Measurements from ENCODE around the gene UBN1.

The UBN1 gene

GRCh38 chr16:4830408-4830807, 16.9 kb upstream of the UBN1 start:
- no peaks in the 10 kb centered on the region for H3K9me3 ChIP-seq
- no peaks in the 10 kb centered on the region for H3K27me3 ChIP-seq (ENCODE audit: low read depth)
- H3K4me1 ChIP-seq = no peaks in the 10 kb centered on the region
- peaks cover 89% of the 10 kb centered on the region for H3K36me3 ChIP-seq (replicated peaks)
- no peak for DNase-seq (ENCODE audit: low spot score in 2 of 2)
- in situ Hi-C loops (cut with MboI; ENCODE audit: low sequenced_read_pairs) = no loop called here
- no peak overlapping the region for H3K4me3 ChIP-seq

DNA sequence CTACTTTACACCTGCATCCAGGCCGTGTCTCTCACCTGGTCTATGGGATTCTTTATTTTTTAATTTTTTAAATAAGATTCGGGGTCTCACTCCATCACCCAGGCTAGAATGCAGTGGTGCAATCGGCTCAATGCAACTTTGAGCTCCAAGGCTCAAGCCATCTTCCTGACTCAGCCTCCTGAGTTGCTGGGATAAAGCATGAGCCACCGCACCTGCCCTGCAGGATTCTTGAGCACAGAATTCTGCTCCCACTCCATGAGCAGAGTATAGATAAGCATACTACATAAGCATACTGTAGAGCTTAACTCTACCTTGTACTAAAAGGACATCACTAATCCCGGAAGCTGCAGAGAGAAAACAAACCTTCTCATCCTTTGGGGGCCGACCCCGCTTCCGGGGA, 15.7 kb upstream of the UBN1 start:
- H3K4me1 ChIP-seq = no peaks in the 10 kb centered on the region
- no peaks in the 10 kb centered on the region for H3K9me3 ChIP-seq
- peaks cover 88% of the 10 kb centered on the region for H3K36me3 ChIP-seq (replicated peaks)
- H3K27me3 ChIP-seq (ENCODE audit: low read depth) = no peaks in the 10 kb centered on the region
- H3K4me3 ChIP-seq = no peak overlapping the region
- in situ Hi-C loops (cut with MboI; ENCODE audit: low sequenced_read_pairs) = no loop called here
- no peak for DNase-seq (ENCODE audit: low spot score in 2 of 2)

DNA sequence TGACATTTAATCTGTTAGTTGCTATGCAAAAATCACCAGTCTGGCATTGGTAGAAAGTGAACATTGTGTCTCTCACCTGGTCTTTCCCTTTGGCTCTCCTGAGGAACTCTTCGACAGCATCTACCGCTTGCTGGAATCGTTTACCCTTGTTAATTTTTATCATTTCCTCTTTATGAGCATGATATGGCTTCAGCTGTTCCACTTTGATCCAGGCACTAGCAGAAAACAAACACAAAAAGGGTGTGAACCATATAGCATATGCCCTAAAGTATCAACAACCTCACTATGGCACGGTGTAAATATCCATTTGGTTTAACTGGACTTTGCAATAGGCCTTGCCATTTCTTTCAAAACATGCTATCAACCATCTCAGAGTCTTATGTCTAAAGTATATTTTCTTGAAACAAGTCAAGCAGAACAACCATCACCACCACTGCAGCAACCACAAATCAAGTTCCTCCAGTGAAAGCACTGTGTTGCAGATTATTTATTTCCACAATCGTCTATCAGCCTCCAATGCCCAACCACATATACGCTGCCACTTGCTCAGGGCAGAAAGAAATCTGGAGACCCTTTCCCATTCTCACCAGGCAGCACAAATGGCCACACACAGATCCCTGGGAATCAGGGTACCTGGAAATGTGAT, 14.5 kb upstream of the UBN1 start:
- Histone ChIP-seq H3K4me3 (no peak overlapping the region), H3K4me1 (no peaks in the 10 kb centered on the region), H3K27me3 (ENCODE audit: low read depth) (no peaks in the 10 kb centered on the region), H3K36me3 (replicated peaks) (peaks cover 79% of the 10 kb centered on the region), H3K9me3 (no peaks in the 10 kb centered on the region)
- no peak for DNase-seq (ENCODE audit: low spot score in 2 of 2)
- in situ Hi-C loops (cut with MboI; ENCODE audit: low sequenced_read_pairs) = no loop called here

DNA sequence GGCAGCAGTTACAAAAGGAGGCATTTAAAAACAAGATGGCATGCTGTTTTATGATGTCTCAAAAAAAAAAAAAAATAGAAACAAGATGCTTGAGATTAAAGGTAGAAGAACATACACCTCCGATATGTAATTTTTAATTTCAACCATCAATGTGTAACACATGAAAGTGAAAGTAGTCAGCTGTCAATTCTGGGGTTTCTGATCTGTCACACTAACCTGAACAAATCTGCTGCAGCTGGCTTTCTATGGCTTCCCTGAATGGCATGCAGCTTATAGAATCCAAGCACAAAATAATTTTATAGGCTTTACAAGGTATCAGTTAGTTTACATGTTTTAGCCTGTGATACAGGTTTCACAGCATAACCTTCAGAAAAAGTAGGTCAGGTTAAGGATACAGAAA, 13.7 kb upstream of the UBN1 start:
- no peak for DNase-seq (ENCODE audit: low spot score in 2 of 2)
- Histone ChIP-seq H3K4me1 (no peaks in the 10 kb centered on the region), H3K36me3 (replicated peaks) (peaks cover 78% of the 10 kb centered on the region), H3K27me3 (ENCODE audit: low read depth) (no peaks in the 10 kb centered on the region), H3K9me3 (no peaks in the 10 kb centered on the region), H3K4me3 (no peak overlapping the region)
- in situ Hi-C loops (cut with MboI; ENCODE audit: low sequenced_read_pairs) = no loop called here

GRCh38 chr16:4836727-4837126, 10.6 kb upstream of the UBN1 start:
- Histone ChIP-seq H3K36me3 (replicated peaks) (peaks cover 74% of the 10 kb centered on the region), H3K4me3 (no peak overlapping the region), H3K4me1 (no peaks in the 10 kb centered on the region), H3K9me3 (no peaks in the 10 kb centered on the region), H3K27me3 (ENCODE audit: low read depth) (no peaks in the 10 kb centered on the region)
- DNase-seq (ENCODE audit: low spot score in 2 of 2) = no peak
- in situ Hi-C loops (cut with MboI; ENCODE audit: low sequenced_read_pairs) = no loop called here

GRCh38 chr16:4837733-4838501, 9.4 kb upstream of the UBN1 start:
- H3K36me3 ChIP-seq (replicated peaks) = peaks cover 71% of the 10 kb centered on the region
- no peak overlapping the region for H3K4me3 ChIP-seq
- in situ Hi-C loops (cut with MboI; ENCODE audit: low sequenced_read_pairs) = no loop called here

DNA sequence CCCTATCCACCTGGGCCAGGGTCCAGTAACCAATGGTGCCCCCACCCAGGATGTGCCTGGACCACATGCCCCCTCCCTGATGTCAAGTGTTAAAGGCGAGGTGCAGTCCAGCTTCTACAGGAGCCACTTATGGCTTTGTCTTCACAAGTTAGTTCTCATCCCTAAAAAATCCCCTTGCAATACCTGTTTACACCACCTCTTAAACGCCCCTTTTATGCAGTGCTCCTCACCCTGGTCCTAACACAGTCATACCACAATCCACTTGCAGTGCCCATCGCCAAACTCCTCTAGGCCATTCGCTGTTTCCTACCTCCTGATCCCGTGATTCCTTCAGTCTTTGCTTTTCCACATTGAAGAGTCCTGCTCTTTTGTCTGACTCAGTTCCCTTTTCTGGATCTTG, 7.3 kb upstream of the UBN1 start:
- peaks cover 72% of the 10 kb centered on the region for H3K36me3 ChIP-seq (replicated peaks)
- H3K4me1 ChIP-seq = no peaks in the 10 kb centered on the region
- no peaks in the 10 kb centered on the region for H3K9me3 ChIP-seq
- no peaks in the 10 kb centered on the region for H3K27me3 ChIP-seq (ENCODE audit: low read depth)
- DNase-seq (ENCODE audit: low spot score in 2 of 2) = no peak
- in situ Hi-C loops (cut with MboI; ENCODE audit: low sequenced_read_pairs) = no loop called here
- no peak overlapping the region for H3K4me3 ChIP-seq

More at GRCh38 chr16:4837733-4838501, 9.4 kb upstream of the UBN1 start:
- no peaks in the 10 kb centered on the region for H3K4me1 ChIP-seq
- no peaks in the 10 kb centered on the region for H3K9me3 ChIP-seq
- no peak for DNase-seq (ENCODE audit: low spot score in 2 of 2)
- no peaks in the 10 kb centered on the region for H3K27me3 ChIP-seq (ENCODE audit: low read depth)

DNA sequence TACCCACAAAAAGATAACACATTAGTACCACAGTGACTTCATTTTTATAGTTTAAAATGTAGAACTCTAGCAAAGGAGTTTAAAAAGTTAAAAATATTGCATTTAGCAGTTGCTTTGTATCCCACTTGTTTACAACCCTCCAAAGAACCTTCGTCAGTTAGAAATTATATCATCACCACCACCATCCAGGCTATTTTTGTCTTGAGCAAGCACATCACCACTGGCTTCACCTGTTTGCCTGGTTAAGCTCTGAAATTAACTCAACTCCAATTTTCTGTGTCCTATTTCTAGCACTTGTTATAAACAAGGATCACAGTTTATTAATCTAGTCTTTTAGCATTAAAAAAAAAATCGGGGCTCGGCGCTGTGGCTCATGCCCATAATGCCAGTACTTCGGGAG, 6.3 kb upstream of the UBN1 start:
- DNase-seq (ENCODE audit: low spot score in 2 of 2) = no peak
- no peak overlapping the region for H3K4me3 ChIP-seq
- in situ Hi-C loops (cut with MboI; ENCODE audit: low sequenced_read_pairs) = no loop called here

GRCh38 chr16:4846503-4846900, 779 bp upstream of the UBN1 start:
- in situ Hi-C loops (cut with MboI; ENCODE audit: low sequenced_read_pairs) = no loop called here

More for the DNA sequence above, 6.3 kb upstream of the UBN1 start:
- peaks cover 5% of the 10 kb centered on the region for H3K4me1 ChIP-seq
- H3K9me3 ChIP-seq = no peaks in the 10 kb centered on the region
- peaks cover 68% of the 10 kb centered on the region for H3K36me3 ChIP-seq (replicated peaks)
- H3K27me3 ChIP-seq (ENCODE audit: low read depth) = no peaks in the 10 kb centered on the region

GRCh38 chr16:4847774-4848587, 700 bp downstream of the UBN1 start:
- DNase-seq (ENCODE audit: low spot score in 2 of 2) = peak in 1 of 2 experiments; percentile 47
- in situ Hi-C loops (cut with MboI; ENCODE audit: low sequenced_read_pairs) = no loop called here

More at GRCh38 chr16:4846503-4846900, 779 bp upstream of the UBN1 start:
- Histone ChIP-seq H3K4me1 (peaks cover 18% of the 10 kb centered on the region), H3K27me3 (ENCODE audit: low read depth) (no peaks in the 10 kb centered on the region), H3K36me3 (replicated peaks) (peaks cover 37% of the 10 kb centered on the region), H3K4me3 (peak overlapping the region; percentile 98), H3K9me3 (no peaks in the 10 kb centered on the region)
- peak; percentile 38 to 63 for DNase-seq (ENCODE audit: low spot score in 2 of 2)

GRCh38 chr16:4850211-4850610, 2.9 kb downstream of the UBN1 start:
- Histone ChIP-seq H3K4me3 (peak overlapping the region; percentile 3), H3K27me3 (ENCODE audit: low read depth) (no peaks in the 10 kb centered on the region), H3K36me3 (replicated peaks) (peaks cover 21% of the 10 kb centered on the region), H3K4me1 (peaks cover 27% of the 10 kb centered on the region), H3K9me3 (no peaks in the 10 kb centered on the region)
- in situ Hi-C loops (cut with MboI; ENCODE audit: low sequenced_read_pairs) = no loop called here
- DNase-seq (ENCODE audit: low spot score in 2 of 2) = peak in 1 of 2 experiments; percentile 34

More at GRCh38 chr16:4847774-4848587, 700 bp downstream of the UBN1 start:
- peak overlapping the region; percentile 98 for H3K4me3 ChIP-seq
- H3K4me1 ChIP-seq = peaks cover 27% of the 10 kb centered on the region
- no peaks in the 10 kb centered on the region for H3K9me3 ChIP-seq
- H3K27me3 ChIP-seq (ENCODE audit: low read depth) = no peaks in the 10 kb centered on the region
- peaks cover 25% of the 10 kb centered on the region for H3K36me3 ChIP-seq (replicated peaks)

DNA sequence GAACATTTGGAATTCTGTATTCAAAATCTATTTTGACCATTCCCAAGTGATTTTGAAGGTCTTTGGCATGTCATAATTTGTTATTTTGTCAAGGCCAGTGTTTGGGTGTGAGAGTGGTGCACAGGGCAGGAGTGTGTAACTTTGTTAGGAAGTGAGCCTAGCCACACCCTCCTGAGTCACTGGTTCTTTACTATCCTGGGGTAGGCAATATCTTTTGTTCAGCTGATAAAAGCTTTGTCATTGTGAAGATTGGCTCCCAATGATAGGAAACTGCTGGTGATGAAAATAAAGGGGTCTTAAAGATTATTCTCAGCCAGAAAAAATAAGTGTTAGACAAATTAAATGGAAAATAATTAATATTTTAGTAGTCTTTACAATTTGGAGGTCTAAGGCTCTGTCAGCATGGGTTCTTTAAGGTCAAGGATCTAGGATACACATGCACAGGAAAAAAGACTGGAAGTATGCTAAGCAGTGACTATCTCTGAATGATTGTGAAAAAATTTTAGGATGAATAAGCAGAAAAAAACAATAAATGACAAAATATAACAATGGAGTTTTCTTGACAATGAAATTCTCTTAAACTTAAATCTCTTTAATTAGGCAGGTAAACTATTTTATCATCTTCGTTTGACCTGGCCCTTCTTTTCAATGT, 5.1 kb downstream of the UBN1 start:
- peak in 1 of 2 experiments; percentile 19 for DNase-seq (ENCODE audit: low spot score in 2 of 2)
- in situ Hi-C loops (cut with MboI; ENCODE audit: low sequenced_read_pairs) = no loop called here

GRCh38 chr16:4855371-4855770, 8.1 kb downstream of the UBN1 start:
- no peak for DNase-seq (ENCODE audit: low spot score in 2 of 2)
- Histone ChIP-seq H3K4me1 (peaks cover 13% of the 10 kb centered on the region), H3K4me3 (no peak overlapping the region), H3K36me3 (replicated peaks) (peaks cover 56% of the 10 kb centered on the region), H3K9me3 (no peaks in the 10 kb centered on the region), H3K27me3 (ENCODE audit: low read depth) (no peaks in the 10 kb centered on the region)
- in situ Hi-C loops (cut with MboI; ENCODE audit: low sequenced_read_pairs) = no loop called here

More for the DNA sequence above, 5.1 kb downstream of the UBN1 start:
- peaks cover 19% of the 10 kb centered on the region for H3K4me1 ChIP-seq
- no peaks in the 10 kb centered on the region for H3K9me3 ChIP-seq
- no peak overlapping the region for H3K4me3 ChIP-seq
- peaks cover 27% of the 10 kb centered on the region for H3K36me3 ChIP-seq (replicated peaks)
- H3K27me3 ChIP-seq (ENCODE audit: low read depth) = no peaks in the 10 kb centered on the region

All from HAP-1 (cell line).